HepG2 (cell line): ENCODE measurements around the gene TNS1. TPM values are rescaled to one million over a fixed set of nuclear protein-coding genes. Genes with fewer than 3 reads are reported as not detected.

Source experiments
- ATAC-seq: fragments of 200-7000 bp; cut with Tn5 transposase; 3 replicates; pipeline ENCODE4 v1.9.1; 2020; ENCODE audit warnings: mild to moderate bottlenecking, moderate library complexity
- BruUV-seq: library from RNA; stranded (reverse); fragments of 400-500 nt; replicated peaks from 2 replicates; lab custom pipeline; 2021; lab: Mats Ljungman, UMichigan
- CTCF ChIA-PET: fragments of 300-600 bp; formaldehyde crosslinking; extraction: SDS; loops from one replicate; lab custom pipeline; 2021; ENCODE audit warnings: low total read pairs, inconsistent platforms, low intra/inter-chr PET ratio; lab: Yijun Ruan, JAX
- POLR2A ChIA-PET: fragments of 350-600 bp; sonication (Branson Sonifier 250); formaldehyde crosslinking; loops from one replicate; lab custom pipeline; 2020; ENCODE audit warnings: antibody characterized with exemption, inconsistent platforms; lab: Yijun Ruan, JAX
- DNase-seq: peaks from one replicate; pipeline ENCODE4 v3.0.0-alpha.2; 2015; ENCODE audit warnings: low spot score
- FAIRE-seq: peaks from 3 replicates; lab custom pipeline; 2011; peaks lifted over from hg19 to GRCh38; lab: Jason Lieb, UNC
- H2AFZ ChIP-seq: one replicate; pipeline ENCODE4 v1.6.1; 2011; ENCODE audit warnings: low read length, inconsistent platforms
- H3K27ac ChIP-seq: fragments of 300-600 bp; 3 replicates; pipeline ENCODE4 v1.8.0; 2011; ENCODE audit warnings: mixed run types, mild to moderate bottlenecking, mixed read lengths, low read length, inconsistent platforms; ENCODE audit not compliant: insufficient read depth; ENCODE audit errors: extremely low read length
- H3K27me3 ChIP-seq, 2 experiments: fragments of 200-600 bp in 1 of 2; 2 replicates in 1 of 2; 3 replicates in 1 of 2; pipeline versions ENCODE4 v1.6.0 to v1.8.0; 2011; ENCODE audit warnings: low read length in 2 of 2, mild to moderate bottlenecking in 2 of 2, moderate library complexity in 2 of 2, inconsistent platforms in 1 of 2; ENCODE audit not compliant: insufficient read depth in 2 of 2, control insufficient read depth in 1 of 2
- H3K36me3 ChIP-seq, 2 experiments: fragments of 200-600 bp in 1 of 2; replicated peaks in 1 of 2; 2 replicates in 1 of 2; 3 replicates in 1 of 2; pipeline versions ENCODE4 v1.5.1 to v1.8.0; 2011; ENCODE audit warnings: low read length in 2 of 2, inconsistent platforms in 1 of 2; ENCODE audit not compliant: insufficient read depth in 2 of 2, control insufficient read depth in 1 of 2
- H3K4me1 ChIP-seq: 2 replicates; pipeline ENCODE4 v1.5.1; 2012; ENCODE audit warnings: low read length, inconsistent platforms; ENCODE audit not compliant: insufficient read depth
- H3K4me2 ChIP-seq: 2 replicates; pipeline ENCODE4 v1.6.0; 2011; ENCODE audit warnings: low read depth, low read length, inconsistent platforms
- H3K4me3 ChIP-seq, 3 experiments: fragments of 200-600 bp in 1 of 3; sonication (generic), shearing (Covaris generic) in 1 of 3; replicated peaks in 1 of 3; 2 replicates each; pipeline ENCODE4 v1.5.1; 2011 to 2016; ENCODE audit warnings: low read length in 3 of 3, inconsistent platforms in 2 of 3, low read depth in 2 of 3, mild to moderate bottlenecking in 2 of 3, control low read depth in 1 of 3, mixed read lengths in 1 of 3; ENCODE audit not compliant: insufficient read depth in 1 of 3
- H3K79me2 ChIP-seq: one replicate; pipeline ENCODE4 v1.6.1; 2011; ENCODE audit warnings: low read length, inconsistent platforms; ENCODE audit not compliant: insufficient read depth
- H3K9ac ChIP-seq: 2 replicates; pipeline ENCODE4 v1.6.0; 2011; ENCODE audit warnings: mild to moderate bottlenecking, low read depth, low read length, inconsistent platforms; ENCODE audit not compliant: insufficient read depth
- H3K9me3 ChIP-seq: 2 replicates; pipeline ENCODE4 v1.5.1; 2012; ENCODE audit warnings: mild to moderate bottlenecking, low read length
- H4K20me1 ChIP-seq: 2 replicates; pipeline ENCODE4 v1.6.0; 2011; ENCODE audit warnings: inconsistent platforms, mild to moderate bottlenecking, low read length, moderate library complexity; ENCODE audit not compliant: insufficient read depth
- CHD4 ChIP-seq: fragments of 200-600 bp; sonication (generic); IDR thresholded peaks from 2 replicates; pipeline ENCODE4 v1.7.0; 2017; ENCODE audit warnings: mild to moderate bottlenecking, low read length, borderline replicate concordance
- ETV6 ChIP-seq: sonication (generic); formaldehyde crosslinking; conservative IDR thresholded peaks from 2 replicates; pipeline ENCODE4 v1.4.0; 2020; ENCODE audit warnings: missing genetic modification reagents
- GZF1 ChIP-seq: sonication (generic); formaldehyde crosslinking; IDR thresholded peaks from 2 replicates; pipeline ENCODE4 v1.5.1; 2020; ENCODE audit warnings: mild to moderate bottlenecking, missing genetic modification reagents
- MEIS2 ChIP-seq: sonication (generic); formaldehyde crosslinking; IDR thresholded peaks from 2 replicates; pipeline ENCODE4 v1.9.0; 2021; ENCODE audit warnings: mild to moderate bottlenecking, missing genetic modification reagents
- RFXANK ChIP-seq: IDR thresholded peaks from 2 replicates; pipeline ENCODE4 v1.6.1; 2016
- SALL1 ChIP-seq: sonication (generic); formaldehyde crosslinking; IDR thresholded peaks from 2 replicates; pipeline ENCODE4 v1.8.0; 2022; ENCODE audit warnings: mild to moderate bottlenecking, missing genetic modification reagents
- ZNF282 ChIP-seq: fragments of 450-650 bp; IDR thresholded peaks from 2 replicates; pipeline ENCODE4 v1.6.1; 2018; ENCODE audit not compliant: partially characterized antibody
- WGBS: methylation state at CpG from one replicate; pipeline ENCODE4 v1.1.6; 2017; ENCODE audit warnings: low lambda C conversion rate; 5-methylcytosine and 5-hydroxymethylcytosine counted together
- in situ Hi-C: cut with HindIII; loops from 2 replicates; pipeline ENCODE4 v1.10.0; 2017; ENCODE audit warnings: low pct_unique_long_range_greater_than_20kb; ENCODE audit not compliant: extremely low pct_ligation_motif_present
- intact Hi-C: fragments of 100-400 bp; cut with micrococcal nuclease; formaldehyde crosslinking; loops from one replicate; pipeline ENCODE4 v1.10.0; 2022; ENCODE audit not compliant: unreplicated experiment
- polyA plus RNA-seq, 8 experiments: library from polyadenylated mRNA; depleted of rRNA in 3 of 8; stranded (reverse) in 7 of 8; unstranded in 1 of 8; fragments of >200 nt; fragmentation: Illumina TruSeq in 4 of 8; extraction: Trizol in 4 of 8; gene quantifications; 2 replicates each; pipeline versions ENCODE4 v1.2.1 to v1.2.3, GENCODE V29; 2011 to 2016; ENCODE audit warnings: low read depth in 4 of 8, missing spikeins in 1 of 8, mixed read lengths in 1 of 8; ENCODE audit not compliant: insufficient read depth in 1 of 8
- total RNA-seq, 5 experiments: library from RNA; depleted of rRNA; stranded (reverse); fragments of >200 nt; fragmentation: Illumina TruSeq; extraction: Trizol; gene quantifications; 2 replicates each; pipeline ENCODE4 v1.2.3, GENCODE V29; 2016; ENCODE audit warnings: low read depth in 1 of 5
- TF ChIP-seq, protein P1 (sequence below): sonication (generic); formaldehyde crosslinking; IDR thresholded peaks from 2 replicates; pipeline ENCODE4 v1.4.0; 2020; ENCODE audit warnings: missing genetic modification reagents, borderline replicate concordance

TNS1 gene
- total and polyA plus RNA-seq, 2 of the 13 experiments (the other 11 are each of a cell fraction or from before 2014, with no cell fraction given) = 1.9 to 118 TPM

DNA sequence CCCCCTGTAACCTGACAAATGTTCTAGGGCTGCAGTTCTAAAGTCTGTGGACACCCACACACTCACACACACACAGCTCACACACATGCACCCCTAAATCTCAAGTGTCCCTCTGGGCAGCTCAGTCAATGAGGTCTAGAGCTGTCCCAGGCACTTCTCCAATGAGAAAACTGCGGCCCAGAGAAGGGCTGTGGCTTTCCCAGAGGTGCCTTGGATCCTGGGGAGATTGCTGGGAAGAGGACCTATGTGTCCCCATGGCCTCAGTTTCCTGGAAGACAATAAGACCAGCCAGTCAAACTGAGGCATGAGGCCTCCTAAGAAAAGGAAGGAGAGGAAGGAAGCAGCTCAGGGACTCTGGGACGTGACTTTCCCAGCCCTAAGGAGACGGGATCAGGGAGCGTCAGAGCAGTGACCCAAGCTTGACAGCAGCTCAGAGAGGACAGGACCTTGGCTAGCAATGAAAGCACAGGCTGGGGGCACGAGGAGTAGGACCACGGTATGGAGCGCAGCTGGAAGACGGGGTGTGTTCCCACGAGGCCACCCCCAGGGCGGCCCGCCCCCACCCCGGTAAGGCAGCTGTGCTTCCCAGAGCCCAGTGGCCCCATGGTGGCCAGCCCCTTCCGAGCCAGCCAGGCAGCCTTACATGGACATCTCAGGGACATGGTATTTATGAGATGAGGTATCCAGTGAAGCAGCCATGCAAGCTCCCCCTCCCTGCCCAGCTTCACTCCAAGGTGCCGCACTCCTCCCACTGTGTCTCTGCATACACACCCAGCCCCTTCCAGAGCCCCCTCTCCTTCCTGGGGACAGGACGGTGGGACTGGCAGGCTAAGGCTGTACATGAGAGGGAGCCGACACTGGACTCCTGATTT lies 46.0 kb downstream of the TNS1 start:
- intact Hi-C loops (no loop called here), in situ Hi-C loops (no loop called here)
- POLR2A ChIA-PET = no interaction called here
- Histone ChIP-seq H3K9me3 (no peaks in the 10 kb centered on the region), H3K27ac (no peak overlapping the region), H3K36me3 (no peaks in the 10 kb centered on the region), H4K20me1 (no peaks in the 10 kb centered on the region), H3K4me2 (no peak overlapping the region), H3K9ac (no peak overlapping the region), H2AFZ (no peak overlapping the region), H3K4me3 (no peak overlapping the region), H3K79me2 (no peaks in the 10 kb centered on the region), H3K27me3 (peaks cover 5 to 69% of the 10 kb centered on the region in 2 experiments; a peak in 4 of 5 replicates), H3K4me1 (no peaks in the 10 kb centered on the region)
- TF ChIP-seq GZF1 (CRISPR knock-in tag) (no peak), ETV6 (CRISPR knock-in tag) (no peak), MEIS2 (no peak), CHD4 (no peak), SALL1 (CRISPR knock-in tag) (no peak), ZNF282 (no peak), RFXANK (CRISPR knock-in tag) (no peak)
- TF ChIP-seq, protein P1, sequence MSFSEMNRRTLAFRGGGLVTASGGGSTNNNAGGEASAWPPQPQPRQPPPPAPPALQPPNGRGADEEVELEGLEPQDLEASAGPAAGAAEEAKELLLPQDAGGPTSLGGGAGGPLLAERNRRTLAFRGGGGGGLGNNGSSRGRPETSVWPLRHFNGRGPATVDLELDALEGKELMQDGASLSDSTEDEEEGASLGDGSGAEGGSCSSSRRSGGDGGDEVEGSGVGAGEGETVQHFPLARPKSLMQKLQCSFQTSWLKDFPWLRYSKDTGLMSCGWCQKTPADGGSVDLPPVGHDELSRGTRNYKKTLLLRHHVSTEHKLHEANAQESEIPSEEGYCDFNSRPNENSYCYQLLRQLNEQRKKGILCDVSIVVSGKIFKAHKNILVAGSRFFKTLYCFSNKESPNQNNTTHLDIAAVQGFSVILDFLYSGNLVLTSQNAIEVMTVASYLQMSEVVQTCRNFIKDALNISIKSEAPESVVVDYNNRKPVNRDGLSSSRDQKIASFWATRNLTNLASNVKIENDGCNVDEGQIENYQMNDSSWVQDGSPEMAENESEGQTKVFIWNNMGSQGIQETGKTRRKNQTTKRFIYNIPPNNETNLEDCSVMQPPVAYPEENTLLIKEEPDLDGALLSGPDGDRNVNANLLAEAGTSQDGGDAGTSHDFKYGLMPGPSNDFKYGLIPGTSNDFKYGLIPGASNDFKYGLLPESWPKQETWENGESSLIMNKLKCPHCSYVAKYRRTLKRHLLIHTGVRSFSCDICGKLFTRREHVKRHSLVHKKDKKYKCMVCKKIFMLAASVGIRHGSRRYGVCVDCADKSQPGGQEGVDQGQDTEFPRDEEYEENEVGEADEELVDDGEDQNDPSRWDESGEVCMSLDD (CRISPR knock-in tag) = no peak
- 27% methylated on average over 7 of the region's 16 CpGs for WGBS
- no TSS peak for BruUV-seq
- CTCF ChIA-PET = no interaction called here
- DNase-seq (no peak), ATAC-seq (peak; percentile 50), FAIRE-seq (no peak)
